GM12878 (cell line): ENCODE results near the gene PRG3. TPM values are rescaled to one million over a fixed set of nuclear protein-coding genes. Genes with fewer than 3 reads are reported as not detected.

Experiments used
- ATAC-seq: fragments of 200-7000 bp; cut with Tn5 transposase; 3 replicates; pipeline ENCODE4 v1.9.1; 2020; ENCODE audit warnings: mild to moderate bottlenecking, moderate library complexity
- BruUV-seq: library from RNA; stranded (reverse); fragments of 400-500 nt; replicated peaks from 2 replicates; lab custom pipeline; 2021; lab: Mats Ljungman, UMichigan
- CTCF ChIA-PET: fragments of 300-600 bp; sonication (Branson Sonifier 250); formaldehyde crosslinking; extraction: SDS; loops from one replicate; lab custom pipeline; 2021; ENCODE audit warnings: inconsistent platforms; lab: Yijun Ruan, JAX
- POLR2A ChIA-PET: fragments of 350-600 bp; formaldehyde crosslinking; extraction: SDS; loops from one replicate; lab custom pipeline; 2021; ENCODE audit warnings: inconsistent platforms; lab: Charles Lee
- RAD21 ChIA-PET: fragments of 300-600 bp; sonication (Branson Sonifier 250); formaldehyde crosslinking; loops from one replicate; lab custom pipeline; 2023; ENCODE audit warnings: antibody characterized with exemption; ENCODE audit not compliant: unreplicated experiment; lab: Charles Lee
- SMC1A ChIA-PET: fragments of 300-600 bp; sonication (Branson Sonifier 250); formaldehyde crosslinking; loops from one replicate; lab custom pipeline; 2023; ENCODE audit not compliant: unreplicated experiment, uncharacterized antibody; lab: Charles Lee
- DNase-seq: peaks from one replicate; pipeline ENCODE4 v3.0.0-alpha.2; 2011; ENCODE audit warnings: low read depth, low spot score
- FAIRE-seq: peaks from 3 replicates; lab custom pipeline; 2011; peaks lifted over from hg19 to GRCh38; lab: Jason Lieb, UNC
- H2AFZ ChIP-seq: 2 replicates; pipeline ENCODE4 v1.6.0; 2011; ENCODE audit warnings: low read depth, low read length, control low read depth; ENCODE audit not compliant: control insufficient read depth
- H3K27ac ChIP-seq: 2 replicates; pipeline ENCODE4 v1.5.1; 2011; ENCODE audit warnings: control low read depth; ENCODE audit not compliant: control insufficient read depth, insufficient read depth
- H3K27me3 ChIP-seq, 2 experiments: replicated peaks in 1 of 2; 2 replicates each; pipeline versions ENCODE4 v1.6.0 to v1.6.1; 2011; ENCODE audit warnings: low read length in 1 of 2; ENCODE audit not compliant: control insufficient read depth in 2 of 2, insufficient read depth in 2 of 2
- H3K36me3 ChIP-seq, 2 experiments: 2 replicates each; pipeline ENCODE4 v1.5.1; 2011; ENCODE audit warnings: low read length in 1 of 2; ENCODE audit not compliant: control insufficient read depth in 2 of 2, insufficient read depth in 2 of 2
- H3K4me1 ChIP-seq: 2 replicates; pipeline ENCODE4 v1.6.1; 2011; ENCODE audit warnings: mild to moderate bottlenecking, low read length, moderate library complexity, mixed read lengths; ENCODE audit not compliant: control insufficient read depth, insufficient read depth
- H3K4me2 ChIP-seq: 2 replicates; pipeline ENCODE4 v1.6.0; 2011; ENCODE audit warnings: control low read depth; ENCODE audit not compliant: control insufficient read depth, insufficient read depth
- H3K4me3 ChIP-seq: fragments of 200-600 bp; sonication (generic); 2 replicates; pipeline ENCODE4 v1.5.1; 2016
- H3K79me2 ChIP-seq: 2 replicates; pipeline ENCODE4 v1.6.0; 2011; ENCODE audit warnings: low read length; ENCODE audit not compliant: control insufficient read depth, insufficient read depth
- H3K9ac ChIP-seq: 2 replicates; pipeline ENCODE4 v1.8.0; 2011; ENCODE audit warnings: low read length, control low read depth, mixed read lengths; ENCODE audit not compliant: control insufficient read depth, insufficient read depth
- H3K9me3 ChIP-seq: replicated peaks from 3 replicates; pipeline ENCODE4 v1.5.1; 2011; ENCODE audit warnings: mild to moderate bottlenecking, low read length; ENCODE audit not compliant: control insufficient read depth, insufficient read depth
- H4K20me1 ChIP-seq: 2 replicates; pipeline ENCODE4 v1.6.0; 2011; ENCODE audit not compliant: control insufficient read depth, insufficient read depth
- CREB1 ChIP-seq: IDR thresholded peaks from 2 replicates; pipeline ENCODE4 v1.6.1; 2012; ENCODE audit warnings: low read depth, mild to moderate bottlenecking, inconsistent platforms
- EGR1 ChIP-seq, 2 experiments: IDR thresholded peaks; 1 replicate in 1 of 2; 2 replicates in 1 of 2; pipeline ENCODE4 v1.6.1; 2011 to 2012; ENCODE audit warnings: low read depth in 2 of 2, low read length in 2 of 2, borderline replicate concordance in 1 of 2, mild to moderate bottlenecking in 1 of 2, moderate library complexity in 1 of 2
- EP300 ChIP-seq, 2 experiments: fragments of 150-350 bp in 1 of 2; IDR thresholded peaks; 2 replicates each; pipeline ENCODE4 v1.6.1; 2011 to 2012; ENCODE audit warnings: low read depth in 2 of 2, low read length in 2 of 2, borderline replicate concordance in 1 of 2, improper control_type of control experiment in 1 of 2, inconsistent platforms in 1 of 2; ENCODE audit not compliant: control insufficient read depth in 1 of 2
- FOXK2 ChIP-seq: fragments of 450-650 bp; IDR thresholded peaks from 2 replicates; pipeline ENCODE4 v1.6.1; 2017; ENCODE audit warnings: mild to moderate bottlenecking, moderate library complexity
- GATAD2B ChIP-seq: fragments of 450-650 bp; conservative IDR thresholded peaks from 2 replicates; pipeline ENCODE4 v1.6.1; 2017; ENCODE audit warnings: low read depth, mild to moderate bottlenecking, moderate library complexity
- MYB ChIP-seq: fragments of 150-350 bp; IDR thresholded peaks from 2 replicates; pipeline ENCODE4 v1.6.1; 2014; ENCODE audit warnings: mild to moderate bottlenecking, low read depth, low read length, borderline replicate concordance
- NR2F1 ChIP-seq: fragments of 450-650 bp; conservative IDR thresholded peaks from 2 replicates; pipeline ENCODE4 v1.6.1; 2017; ENCODE audit warnings: mild to moderate bottlenecking
- RELA ChIP-seq: fragments of 450-650 bp; IDR thresholded peaks from 2 replicates; pipeline ENCODE4 v1.8.0; 2014; ENCODE audit warnings: borderline replicate concordance; ENCODE audit not compliant: partially characterized antibody
- RFX5 ChIP-seq: IDR thresholded peaks from 2 replicates; pipeline ENCODE4 v1.6.1; 2011; ENCODE audit warnings: low read depth, low read length, improper control_type of control experiment
- SRF ChIP-seq, 2 experiments: IDR thresholded peaks; 2 replicates each; pipeline ENCODE4 v1.6.1; 2011; ENCODE audit warnings: low read depth in 2 of 2, low read length in 2 of 2, mild to moderate bottlenecking in 1 of 2, moderate library complexity in 1 of 2
- TARDBP ChIP-seq: IDR thresholded peaks from 2 replicates; pipeline ENCODE4 v1.6.1; 2016; ENCODE audit warnings: borderline replicate concordance
- ZBED1 ChIP-seq: IDR thresholded peaks from 2 replicates; pipeline ENCODE4 v1.6.1; 2016; ENCODE audit warnings: borderline replicate concordance
- ZNF217 ChIP-seq: fragments of 450-650 bp; IDR thresholded peaks from 2 replicates; pipeline ENCODE4 v1.6.1; 2017; ENCODE audit warnings: antibody characterized with exemption, mild to moderate bottlenecking
- WGBS: methylation state at CpG from one replicate; pipeline ENCODE4 v1.1.6; 2016; ENCODE audit warnings: low lambda C conversion rate; ENCODE audit not compliant: insufficient replicate concordance, insufficient coverage; ENCODE audit errors: missing lambda C conversion rate; 5-methylcytosine and 5-hydroxymethylcytosine counted together
- in situ Hi-C: fragments of 300-500 bp; cut with MboI; formaldehyde crosslinking; loops from 9 replicates; pipeline ENCODE4 v1.14.3; 2018; ENCODE audit warnings: mixed read lengths
- intact Hi-C: fragments of 100-400 bp; cut with micrococcal nuclease; formaldehyde crosslinking; loops from one replicate; pipeline ENCODE4 v1.14.2; 2022; ENCODE audit not compliant: unreplicated experiment
- polyA plus RNA-seq, 11 experiments: library from polyadenylated mRNA; depleted of rRNA in 4 of 11; unstranded in 6 of 11; stranded (reverse) in 5 of 11; fragments of >200 nt; fragmentation: Nextera tagmentation in 4 of 11; fragmentation: Illumina TruSeq in 1 of 11; extraction: Ambion mirVana in 4 of 11; extraction: Trizol in 1 of 11; gene quantifications; 1 replicate in 1 of 11; 2 replicates in 10 of 11; pipeline versions ENCODE4 v1.2.1 to v1.2.3, GENCODE V29; 2011 to 2016; ENCODE audit warnings: inconsistent platforms in 2 of 11, missing spikeins in 2 of 11, low read depth in 1 of 11
- total RNA-seq, 4 experiments: library from RNA; depleted of rRNA in 3 of 4; stranded (reverse); fragments of >200 nt in 3 of 4; fragmentation: Illumina TruSeq in 1 of 4; extraction: Trizol in 1 of 4; gene quantifications; 2 replicates each; pipeline versions ENCODE4 v1.2.1 to v1.2.3, GENCODE V29; 2013 to 2021
- TF ChIP-seq, protein P1 (sequence below), 3 experiments: IDR thresholded peaks in 2 of 3; conservative IDR thresholded peaks in 1 of 3; 2 replicates each; pipeline ENCODE4 v1.5.1; 2011; ENCODE audit warnings: low read depth in 3 of 3, low read length in 3 of 3, mild to moderate bottlenecking in 3 of 3, control low read depth in 2 of 3, moderate library complexity in 2 of 3, inconsistent platforms in 1 of 3, mixed read lengths in 1 of 3; ENCODE audit not compliant: control insufficient read depth in 2 of 3, insufficient read depth in 1 of 3; ENCODE audit errors: extremely low read depth in 1 of 3
- TF ChIP-seq, protein P2 (sequence below): fragments of 450-650 bp; IDR thresholded peaks from 2 replicates; pipeline ENCODE4 v1.6.1; 2017; ENCODE audit warnings: borderline replicate concordance

The PRG3 gene
- total and polyA plus RNA-seq, 10 of the 15 experiments (the other 5 are each of a cell fraction or from before 2014, with no cell fraction given) = not detected

DNA sequence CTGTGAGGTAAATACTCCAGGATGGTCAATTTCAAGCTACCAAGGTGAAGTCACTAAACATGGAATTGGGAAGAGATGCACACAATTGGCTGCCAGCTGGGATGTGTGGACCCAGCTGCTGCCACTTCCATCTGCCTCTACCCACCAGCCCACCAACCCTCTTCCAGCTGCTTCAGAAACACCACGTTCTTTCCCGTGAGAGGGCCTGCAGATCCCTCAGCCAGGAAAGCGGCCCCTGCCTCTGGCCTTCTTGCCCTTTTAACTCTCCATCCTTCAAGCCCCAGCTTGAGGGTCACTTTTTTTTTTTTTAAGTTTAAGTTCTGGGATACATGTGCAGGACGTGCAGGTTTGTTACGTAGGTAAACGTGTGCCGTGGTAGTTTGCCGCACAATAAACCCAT lies 20.0 kb downstream of the PRG3 start (continued):
- TF ChIP-seq RELA = no peak
- TF ChIP-seq, protein P1, sequence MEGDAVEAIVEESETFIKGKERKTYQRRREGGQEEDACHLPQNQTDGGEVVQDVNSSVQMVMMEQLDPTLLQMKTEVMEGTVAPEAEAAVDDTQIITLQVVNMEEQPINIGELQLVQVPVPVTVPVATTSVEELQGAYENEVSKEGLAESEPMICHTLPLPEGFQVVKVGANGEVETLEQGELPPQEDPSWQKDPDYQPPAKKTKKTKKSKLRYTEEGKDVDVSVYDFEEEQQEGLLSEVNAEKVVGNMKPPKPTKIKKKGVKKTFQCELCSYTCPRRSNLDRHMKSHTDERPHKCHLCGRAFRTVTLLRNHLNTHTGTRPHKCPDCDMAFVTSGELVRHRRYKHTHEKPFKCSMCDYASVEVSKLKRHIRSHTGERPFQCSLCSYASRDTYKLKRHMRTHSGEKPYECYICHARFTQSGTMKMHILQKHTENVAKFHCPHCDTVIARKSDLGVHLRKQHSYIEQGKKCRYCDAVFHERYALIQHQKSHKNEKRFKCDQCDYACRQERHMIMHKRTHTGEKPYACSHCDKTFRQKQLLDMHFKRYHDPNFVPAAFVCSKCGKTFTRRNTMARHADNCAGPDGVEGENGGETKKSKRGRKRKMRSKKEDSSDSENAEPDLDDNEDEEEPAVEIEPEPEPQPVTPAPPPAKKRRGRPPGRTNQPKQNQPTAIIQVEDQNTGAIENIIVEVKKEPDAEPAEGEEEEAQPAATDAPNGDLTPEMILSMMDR (IDR thresholded peaks at IDR 0.05 in 2 of 3, conservative IDR thresholded peaks at IDR 0.05 in 1 of 3; ENCODE audit: control insufficient read depth in 2 of 3, extremely low read depth in 1 of 3, insufficient read depth in 1 of 3, low read depth in 3 of 3, low read length in 3 of 3) = no peak

DNA sequence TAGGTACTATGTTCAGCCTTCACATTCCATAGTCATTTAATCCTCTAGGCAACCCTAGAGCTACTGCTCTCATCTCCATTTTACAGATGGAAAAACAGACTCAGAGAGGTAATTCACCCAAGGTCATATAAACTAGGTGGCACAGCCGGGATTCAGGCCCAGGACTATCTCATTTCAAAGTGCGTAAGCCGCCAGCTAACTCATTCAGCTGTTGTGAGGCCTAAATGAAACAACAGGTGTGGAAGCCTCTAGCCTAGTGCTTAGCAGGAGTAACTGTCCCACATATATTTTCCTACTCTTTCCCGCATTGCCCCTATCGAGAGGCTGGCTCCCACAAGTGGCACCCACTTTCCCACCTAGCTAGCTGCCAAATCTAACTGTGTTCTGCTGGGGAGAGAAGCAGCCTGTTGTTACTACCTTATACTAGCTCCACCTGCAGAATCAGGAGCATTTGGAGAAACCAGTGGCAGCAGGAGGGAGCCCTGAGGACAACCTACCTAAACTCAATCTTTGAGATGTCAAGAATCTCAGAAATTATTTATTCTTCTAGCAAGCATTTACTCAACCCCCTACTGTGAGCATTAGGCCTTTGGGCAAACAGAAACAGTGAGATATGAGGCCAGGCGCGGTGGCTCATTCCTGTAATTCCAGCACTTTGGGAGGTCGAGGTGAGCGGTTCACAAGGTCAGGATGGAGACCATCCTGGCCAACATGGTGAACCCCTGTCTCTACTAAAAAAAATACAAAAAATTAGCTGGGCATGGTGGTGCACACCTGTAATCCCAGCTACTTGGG lies 20.9 kb downstream of the PRG3 start:
- FAIRE-seq = no peak

More for the DNA sequence above, 20.9 kb downstream of the PRG3 start:
- CTCF ChIA-PET = interaction anchor here (0.9 to 1.9 kb wide), 8 partner anchors 10 to 284 kb away, joined by 3 to 7 read pairs (median 4); no protein-coding TSS in a partner anchor
- Histone ChIP-seq H3K79me2 (no peaks in the 10 kb centered on the region), H3K4me2 (no peak overlapping the region), H3K36me3 (no peaks in the 10 kb centered on the region), H3K4me1 (no peaks in the 10 kb centered on the region), H3K27ac (no peak overlapping the region), H3K9ac (no peak overlapping the region), H3K9me3 (no peaks in the 10 kb centered on the region), H2AFZ (no peak overlapping the region), H4K20me1 (no peaks in the 10 kb centered on the region), H3K27me3 (peaks cover 0 to 3% of the 10 kb centered on the region in 2 experiments; a peak in 2 of 4 replicates), H3K4me3 (no peak overlapping the region)
- in situ Hi-C loops (no loop called here), intact Hi-C loops (no loop called here)
- TF ChIP-seq FOXK2 = no peak
- TF ChIP-seq ZBED1 = no peak
- no peak for TF ChIP-seq MYB
- no peak for TF ChIP-seq EP300 (IDR thresholded peaks at IDR 0.05; ENCODE audit: borderline replicate concordance in 1 of 2, control insufficient read depth in 1 of 2, low read depth in 2 of 2, low read length in 2 of 2)
- no peak for TF ChIP-seq RFX5
- no peak for TF ChIP-seq GATAD2B
- TF ChIP-seq ZNF217 = no peak
- TF ChIP-seq CREB1 = no peak
- TF ChIP-seq TARDBP = no peak
- no peak for TF ChIP-seq NR2F1
- no peak for TF ChIP-seq EGR1 (IDR thresholded peaks at IDR 0.05; ENCODE audit: borderline replicate concordance in 1 of 2, low read depth in 2 of 2, low read length in 2 of 2)
- TF ChIP-seq, protein P2, sequence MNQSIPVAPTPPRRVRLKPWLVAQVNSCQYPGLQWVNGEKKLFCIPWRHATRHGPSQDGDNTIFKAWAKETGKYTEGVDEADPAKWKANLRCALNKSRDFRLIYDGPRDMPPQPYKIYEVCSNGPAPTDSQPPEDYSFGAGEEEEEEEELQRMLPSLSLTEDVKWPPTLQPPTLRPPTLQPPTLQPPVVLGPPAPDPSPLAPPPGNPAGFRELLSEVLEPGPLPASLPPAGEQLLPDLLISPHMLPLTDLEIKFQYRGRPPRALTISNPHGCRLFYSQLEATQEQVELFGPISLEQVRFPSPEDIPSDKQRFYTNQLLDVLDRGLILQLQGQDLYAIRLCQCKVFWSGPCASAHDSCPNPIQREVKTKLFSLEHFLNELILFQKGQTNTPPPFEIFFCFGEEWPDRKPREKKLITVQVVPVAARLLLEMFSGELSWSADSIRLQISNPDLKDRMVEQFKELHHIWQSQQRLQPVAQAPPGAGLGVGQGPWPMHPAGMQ = no peak
- no peak for TF ChIP-seq SRF (IDR thresholded peaks at IDR 0.05; ENCODE audit: low read depth in 2 of 2, low read length in 2 of 2)
- SMC1A ChIA-PET = interaction anchor here (1.1 kb wide), 1 partner anchor 13 kb away, joined by 3 read pairs; no protein-coding TSS in a partner anchor
- no peak for DNase-seq
- 73% methylated on average over 9 of the region's 9 CpGs for WGBS
- BruUV-seq = no TSS peak
- POLR2A ChIA-PET = no interaction called here
- no peak for ATAC-seq
- RAD21 ChIA-PET = interaction anchor here (1.8 kb wide), 1 partner anchor 14 kb away, joined by 5 read pairs; no protein-coding TSS in a partner anchor
